ENCODE measurements around the gene TRA2B.

TRA2B gene

DNA sequence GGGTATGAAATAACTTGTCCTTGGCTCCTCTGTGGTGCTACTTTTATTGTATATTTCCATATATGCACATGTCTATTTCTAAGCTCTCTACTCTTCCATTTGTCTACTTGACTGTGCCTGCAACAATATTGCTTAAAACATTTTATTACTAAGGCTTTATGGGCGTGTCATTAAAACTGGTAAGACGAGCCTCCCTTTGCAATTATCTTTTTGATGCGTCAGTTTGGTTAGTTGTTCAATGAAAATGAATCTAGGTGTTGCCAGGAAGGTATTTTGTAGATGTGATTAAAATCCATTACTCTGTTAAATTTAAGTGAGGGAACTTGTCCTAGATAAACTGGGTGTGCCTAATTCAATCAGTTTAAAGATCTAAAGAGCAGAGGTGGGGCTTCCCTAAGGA is 12.9 kb upstream of the TRA2B start:
- DNase-seq (ENCODE audit: low spot score), result no peak

DNA sequence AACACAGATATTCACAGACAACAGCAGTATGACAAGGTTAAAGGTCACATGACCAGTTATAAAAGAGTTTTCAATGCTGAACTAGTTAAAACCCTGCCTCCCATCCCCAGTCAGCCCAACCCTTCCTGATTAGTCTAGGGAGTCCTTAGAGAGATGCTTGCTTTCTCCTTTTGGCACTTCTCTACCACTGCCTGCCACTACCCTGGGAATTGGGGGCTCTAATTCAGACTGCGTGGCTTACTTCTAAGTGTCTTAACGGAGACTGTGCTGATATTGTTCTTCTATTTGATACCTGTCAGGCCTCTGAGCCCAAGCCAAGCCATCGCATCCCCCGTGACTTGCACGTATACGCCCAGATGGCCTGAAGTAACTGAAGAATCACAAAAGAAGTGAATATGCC is 11.7 kb upstream of the TRA2B start:
- no peak for DNase-seq (ENCODE audit: low spot score)

DNA sequence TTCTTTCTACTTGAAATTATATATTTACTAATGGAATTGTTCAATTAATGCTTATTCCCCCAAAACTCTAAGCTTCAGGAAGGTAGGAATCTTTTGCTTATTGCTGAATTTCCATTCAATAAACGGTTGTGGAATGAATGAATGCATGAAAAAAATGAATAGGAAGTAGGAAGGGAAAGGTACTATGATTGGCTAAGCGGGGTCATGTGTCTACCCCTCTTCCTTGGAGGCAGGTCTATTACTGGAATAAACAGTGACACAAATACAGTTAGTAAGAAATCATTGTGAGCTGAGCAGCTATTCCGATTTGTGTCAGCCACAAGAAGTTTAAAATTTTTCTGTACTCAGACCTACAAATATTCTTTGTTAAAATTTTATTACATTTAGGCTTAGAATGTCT is 10.5 kb upstream of the TRA2B start:
- DNase-seq (ENCODE audit: low spot score), result no peak

DNA sequence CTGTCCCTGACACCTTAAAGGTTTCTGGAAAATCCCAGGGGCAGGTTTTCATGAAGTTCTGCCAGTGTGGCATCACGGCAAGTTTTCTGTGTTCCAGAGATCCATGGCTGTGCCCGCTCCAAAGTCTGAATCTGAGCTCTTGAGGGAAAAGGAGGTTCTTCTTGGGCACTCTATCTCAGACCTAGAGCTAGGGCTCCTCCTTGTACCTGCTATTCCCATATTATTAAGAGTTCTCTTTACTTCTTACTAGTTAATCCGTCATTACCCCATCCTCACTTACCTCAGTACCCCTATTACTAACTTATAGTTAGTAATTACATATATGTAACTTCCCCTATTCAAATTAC is 5.9 kb upstream of the TRA2B start:
- DNase-seq (ENCODE audit: low spot score), result no peak

DNA sequence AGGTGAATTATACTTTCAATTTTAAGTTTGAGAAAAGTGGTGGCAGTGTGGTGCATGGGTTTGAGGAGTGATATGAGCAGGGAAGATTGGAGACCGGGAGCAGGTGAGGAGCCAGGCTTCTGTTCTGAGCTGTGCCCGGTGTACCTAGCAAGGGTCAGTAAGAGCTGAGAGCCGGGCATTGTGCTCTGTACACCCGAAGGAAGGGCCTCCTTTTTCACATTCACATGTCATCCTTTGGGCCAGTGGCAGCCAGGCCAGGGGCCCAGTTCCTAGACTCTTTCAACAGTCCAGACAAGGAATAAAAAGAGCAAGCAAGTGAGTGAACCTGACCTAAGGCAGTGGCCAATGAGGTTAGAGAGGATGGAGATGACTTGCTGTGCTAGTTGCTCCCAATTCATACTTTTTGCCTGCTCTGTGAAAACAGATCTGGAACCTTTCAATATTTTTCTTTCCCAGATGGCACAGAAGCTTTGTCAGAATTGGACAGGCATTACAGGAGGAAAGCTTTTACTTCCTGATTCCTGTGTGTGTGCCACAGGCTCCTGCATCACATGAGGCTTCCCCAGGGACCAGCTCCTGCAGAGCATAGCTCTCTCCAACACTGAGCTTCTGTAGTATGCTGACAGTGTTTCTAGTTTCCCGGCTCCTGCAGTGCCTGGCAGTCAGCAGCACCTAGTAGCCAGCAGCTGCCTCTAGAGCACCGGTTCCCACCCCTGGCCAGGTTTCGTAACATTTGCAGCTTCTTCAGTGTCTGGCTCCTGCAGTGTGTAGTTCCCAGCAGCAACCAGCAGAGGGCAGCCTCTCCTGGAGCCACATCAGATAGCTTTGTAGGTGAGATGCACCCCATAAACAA is 5.3 kb upstream of the TRA2B start:
- peak; percentile 89 for DNase-seq (ENCODE audit: low spot score)

DNA sequence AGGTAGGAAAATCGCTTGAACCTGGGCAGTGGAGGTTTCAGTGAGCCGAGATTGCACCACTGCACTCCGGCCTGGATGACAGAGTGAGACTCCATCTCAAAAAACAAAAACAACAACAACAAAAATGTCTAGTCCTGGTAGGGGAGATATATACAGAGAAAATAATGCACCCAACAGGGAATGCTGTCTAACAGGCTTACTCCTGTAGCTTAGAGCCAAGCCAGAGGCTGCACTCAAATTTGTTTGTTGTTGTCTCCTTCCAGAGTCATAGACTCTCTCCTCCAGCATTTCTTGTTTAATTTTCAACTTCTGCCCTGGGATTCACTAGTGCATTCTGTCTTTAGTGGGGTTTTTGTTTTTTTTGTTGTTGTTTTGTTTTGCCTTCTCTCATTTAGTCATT is 4.6 kb upstream of the TRA2B start:
- DNase-seq (ENCODE audit: low spot score), result no peak

DNA sequence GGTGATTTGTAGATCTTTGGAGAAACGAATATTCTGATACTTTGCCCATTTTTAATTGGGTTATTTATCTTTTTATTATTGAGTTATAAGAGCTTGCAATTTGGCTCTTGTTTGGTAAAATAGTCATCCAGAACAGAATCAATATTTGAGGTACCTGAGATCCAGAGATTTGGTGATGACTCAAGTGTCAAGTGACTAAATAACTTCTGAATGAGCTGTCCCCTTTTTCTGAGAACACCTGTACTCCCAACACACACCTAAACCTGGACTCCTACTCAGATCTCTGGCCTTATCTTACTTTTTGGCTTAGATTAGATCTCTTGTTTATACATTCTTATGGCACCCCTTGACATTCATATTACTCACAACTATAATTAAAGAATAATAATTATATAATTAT is 3.1 kb upstream of the TRA2B start:
- DNase-seq (ENCODE audit: low spot score), result no peak

DNA sequence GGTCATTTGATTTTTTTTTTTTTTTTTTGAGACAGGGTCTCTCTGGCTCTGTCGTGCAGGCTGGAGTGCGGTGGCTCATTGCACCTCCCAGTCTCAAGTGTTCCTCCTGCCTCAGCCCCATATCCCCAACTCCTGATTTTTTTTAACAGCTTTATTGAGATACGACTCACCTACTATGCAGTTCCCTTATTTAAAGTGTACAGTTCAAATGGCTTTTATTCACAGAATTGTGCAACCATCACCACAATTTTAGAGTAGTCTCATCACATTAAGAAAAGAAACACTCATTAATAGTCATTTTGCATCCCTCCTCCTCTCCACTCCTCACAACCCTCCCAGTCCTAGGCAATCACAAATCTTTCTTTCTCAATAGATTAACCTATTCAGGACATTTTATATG is 1.9 kb upstream of the TRA2B start:
- DNase-seq (ENCODE audit: low spot score), result no peak

DNA sequence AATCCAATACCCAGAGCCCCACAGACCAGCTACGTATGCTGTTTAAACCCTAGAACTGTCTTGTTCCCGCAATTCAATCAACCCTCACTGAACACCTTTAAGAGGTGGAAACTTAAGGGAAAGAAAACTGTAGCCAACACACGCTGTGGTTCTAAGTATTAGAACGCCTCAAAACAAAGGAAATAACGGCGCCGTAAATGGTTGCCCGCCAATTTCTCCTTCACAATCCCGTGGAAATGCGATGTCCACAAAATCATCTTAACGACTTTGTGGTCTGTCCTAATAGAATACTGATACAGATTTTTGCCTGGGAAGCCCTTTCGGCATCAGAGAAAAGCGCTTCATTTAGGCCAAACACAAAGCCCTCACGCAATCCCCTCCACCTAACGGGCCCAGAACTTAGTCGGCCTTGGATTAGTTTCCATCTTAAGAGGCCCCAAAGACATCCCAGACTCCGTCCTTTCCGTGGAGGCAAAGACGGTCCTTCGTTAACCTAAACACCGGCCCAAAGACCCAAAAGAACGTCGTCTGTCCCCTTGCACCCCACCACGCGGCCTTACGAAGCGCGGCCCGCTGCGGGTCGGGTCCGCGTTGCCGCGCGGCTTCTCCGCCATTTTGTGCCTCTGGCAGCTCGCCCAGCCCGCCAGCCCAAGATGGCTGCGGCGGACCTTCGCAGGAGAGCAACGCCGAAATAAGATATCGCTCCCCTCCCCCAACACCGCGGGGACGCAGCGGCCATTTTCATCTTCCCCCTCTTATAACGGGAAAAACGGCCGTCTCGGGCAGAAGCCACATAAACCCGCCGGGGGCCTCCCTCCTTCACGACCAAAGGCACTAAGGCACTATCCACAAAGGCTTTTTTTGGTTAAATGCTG is 763 bp downstream of the TRA2B start:
- peak; percentile 89 for DNase-seq (ENCODE audit: low spot score)

DNA sequence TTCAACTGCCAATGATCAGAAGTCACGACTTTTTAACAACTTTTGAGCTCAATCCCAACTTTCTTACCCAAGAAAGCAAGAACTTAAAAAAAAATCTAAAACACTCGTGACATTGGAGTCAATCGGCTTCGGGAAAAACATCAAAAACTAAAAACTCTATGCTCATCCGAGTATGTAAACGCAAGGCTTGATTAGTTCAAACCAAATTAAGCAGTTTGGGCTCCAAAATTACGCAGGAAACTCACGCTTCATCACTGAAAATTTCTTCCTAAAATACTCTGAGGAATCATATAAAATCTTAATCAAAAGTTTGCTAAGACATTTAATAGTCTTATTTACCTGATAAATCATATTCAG is 1.6 kb downstream of the TRA2B start:
- peak; percentile 47 for DNase-seq (ENCODE audit: low spot score)

DNA sequence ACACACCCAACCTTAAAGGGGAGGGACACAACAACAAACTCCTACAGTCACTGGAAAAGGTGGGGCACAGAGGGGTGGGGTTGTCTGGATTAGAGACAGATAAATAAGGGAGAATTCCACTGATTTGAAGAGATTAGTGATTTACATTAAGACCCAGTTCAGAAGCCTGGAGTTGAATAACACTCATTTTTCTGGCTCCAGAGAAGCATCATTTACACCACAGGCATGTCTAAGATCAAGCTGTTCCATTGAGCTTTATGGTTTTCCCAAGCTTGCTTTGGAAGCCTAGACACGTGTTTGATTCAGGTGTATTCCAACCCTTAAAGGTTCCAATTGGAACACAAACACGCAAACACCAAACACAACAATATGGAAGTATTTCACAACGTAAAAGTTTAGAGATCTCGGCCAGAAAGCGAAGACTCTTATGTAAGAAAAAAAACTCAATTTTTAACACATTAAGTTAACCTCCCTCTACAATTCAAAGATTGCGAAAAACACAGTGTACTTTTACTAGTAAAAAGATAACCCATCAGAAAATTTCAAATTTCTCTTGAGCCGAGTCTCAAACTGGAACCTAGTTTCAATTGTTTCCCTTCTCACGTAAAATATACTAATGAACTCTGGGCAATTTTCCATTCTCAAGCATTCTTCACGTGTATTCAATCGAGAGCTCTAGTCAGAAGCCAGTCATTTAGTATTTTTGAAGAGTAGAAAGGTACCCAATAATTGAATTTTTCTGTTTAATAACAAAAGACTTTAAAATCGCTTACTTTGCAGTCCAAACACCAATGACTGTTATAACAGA is 2.1 kb downstream of the TRA2B start:
- peak; percentile 62 for DNase-seq (ENCODE audit: low spot score)

DNA sequence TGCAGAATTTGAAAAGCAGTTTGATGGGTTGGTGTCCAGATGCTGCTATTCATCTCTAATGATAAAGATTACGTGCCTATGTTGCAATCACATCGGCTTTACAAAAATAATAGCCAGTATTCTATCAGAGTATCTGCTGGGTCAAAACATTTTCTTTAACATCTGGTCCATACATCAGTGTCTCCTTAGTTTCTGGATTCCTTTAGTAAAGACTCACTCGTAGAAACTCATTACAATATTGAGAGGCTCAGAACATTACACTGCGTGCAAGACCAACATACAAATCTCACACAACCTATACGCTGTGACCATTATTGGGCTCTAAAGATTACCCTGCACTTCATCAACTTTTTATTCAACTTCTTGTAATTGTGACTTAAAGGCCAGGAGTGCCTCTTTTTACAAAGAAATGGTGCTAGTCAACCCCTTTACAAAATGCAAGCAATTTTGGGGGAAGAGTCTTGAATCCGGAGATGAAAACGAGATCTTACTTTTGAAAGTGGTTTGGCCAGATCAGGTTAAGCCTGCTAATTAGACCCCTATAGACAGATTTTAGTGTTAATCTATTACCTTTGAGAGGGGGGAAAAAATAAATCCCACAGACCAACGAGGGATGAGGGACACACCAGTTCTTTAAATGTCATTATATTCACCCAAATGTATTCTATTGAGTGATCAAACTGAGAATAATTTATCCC is 2.9 kb downstream of the TRA2B start:
- DNase-seq (ENCODE audit: low spot score), result peak; percentile 58

DNA sequence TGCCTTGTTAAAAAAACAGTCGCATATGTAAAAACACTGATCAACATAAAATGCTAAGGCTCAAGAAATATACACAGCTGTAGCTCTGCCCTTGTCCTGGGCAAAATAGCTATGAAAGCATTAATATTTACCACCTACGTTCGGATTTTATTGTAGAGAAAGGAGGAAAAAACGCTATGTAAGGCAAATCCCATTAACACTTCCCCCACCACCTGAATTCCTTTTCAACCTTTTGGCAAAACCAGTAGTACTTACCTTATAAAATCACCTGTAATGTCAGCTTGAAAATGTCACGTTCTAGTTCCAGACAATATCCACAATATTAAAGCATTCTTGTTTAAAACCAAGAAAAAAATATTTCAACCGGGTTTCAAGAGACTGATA is 3.6 kb downstream of the TRA2B start:
- DNase-seq (ENCODE audit: low spot score), result no peak

DNA sequence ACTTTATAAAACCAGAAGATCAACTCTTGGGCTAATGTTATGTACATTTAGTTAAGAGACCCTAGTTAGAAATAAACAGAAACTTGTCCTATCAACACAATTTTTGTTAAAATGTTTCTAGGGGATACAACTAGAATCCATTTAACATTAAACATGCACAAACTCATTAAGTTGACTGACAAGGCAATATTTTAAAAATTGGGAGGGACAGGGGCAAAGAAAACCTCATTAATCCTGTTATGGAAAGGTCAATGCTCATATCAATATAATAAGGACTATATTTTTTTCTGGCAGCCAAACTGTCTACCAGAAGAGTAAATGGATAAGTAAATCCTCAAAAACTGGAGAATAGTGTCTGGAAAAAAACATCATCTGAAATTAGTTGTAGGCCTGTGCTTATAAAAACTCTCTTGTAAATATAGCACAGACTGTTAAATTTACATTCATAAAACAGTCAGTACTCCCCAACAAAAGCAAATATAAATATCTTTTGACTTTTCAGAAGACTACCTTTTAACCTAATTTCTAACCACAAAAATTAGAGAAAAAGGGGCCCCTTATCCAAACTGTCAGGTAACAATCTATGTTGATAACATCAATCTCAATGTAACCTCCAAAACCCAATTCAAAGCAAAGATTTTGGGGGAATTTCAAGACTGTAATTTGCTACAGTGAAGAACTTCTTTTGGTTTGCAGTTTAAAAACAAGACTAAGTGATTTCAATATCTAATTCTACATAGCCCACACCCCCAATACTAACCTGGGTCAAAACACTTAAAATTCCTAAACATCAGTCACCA is 4.2 kb downstream of the TRA2B start:
- DNase-seq (ENCODE audit: low spot score), result peak; percentile 43

DNA sequence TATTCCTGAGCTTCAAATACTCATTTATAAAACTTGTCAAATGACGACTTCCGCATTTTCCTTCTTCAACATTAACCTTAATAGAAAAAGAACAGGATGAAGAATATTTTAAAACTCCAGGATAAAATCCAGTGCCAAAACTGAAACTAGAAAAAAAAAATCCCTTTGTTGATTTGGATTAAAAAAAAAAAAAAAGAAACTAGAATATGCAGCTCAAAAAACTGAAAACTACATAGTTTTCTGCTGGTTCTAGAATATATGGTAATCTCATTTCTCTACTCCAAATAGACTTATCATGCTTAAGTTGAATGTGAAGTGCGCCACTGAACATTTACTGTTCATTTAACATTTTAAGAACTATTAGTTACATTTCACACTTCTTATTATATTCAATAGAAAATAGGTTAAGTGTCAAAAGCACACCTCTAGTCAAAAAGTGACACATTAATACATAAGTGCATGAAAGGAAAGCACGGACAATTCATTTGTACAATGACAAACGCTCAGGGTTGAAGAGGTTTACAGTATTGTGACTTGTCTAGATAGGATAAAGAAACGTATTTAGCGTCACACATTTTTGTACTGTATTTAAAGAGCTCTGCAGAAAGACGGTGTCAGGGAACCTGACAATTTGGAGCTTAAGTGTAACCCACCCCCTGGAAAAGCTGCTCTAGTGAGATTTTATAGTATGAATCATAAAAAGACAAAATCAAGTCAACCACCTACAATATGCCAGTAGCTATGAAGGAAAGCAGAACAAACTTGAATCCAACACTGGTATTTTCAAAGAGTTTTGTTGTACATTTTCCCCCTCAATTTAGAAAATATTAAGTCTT is 5.8 kb downstream of the TRA2B start:
- DNase-seq (ENCODE audit: low spot score), result peak; percentile 52

DNA sequence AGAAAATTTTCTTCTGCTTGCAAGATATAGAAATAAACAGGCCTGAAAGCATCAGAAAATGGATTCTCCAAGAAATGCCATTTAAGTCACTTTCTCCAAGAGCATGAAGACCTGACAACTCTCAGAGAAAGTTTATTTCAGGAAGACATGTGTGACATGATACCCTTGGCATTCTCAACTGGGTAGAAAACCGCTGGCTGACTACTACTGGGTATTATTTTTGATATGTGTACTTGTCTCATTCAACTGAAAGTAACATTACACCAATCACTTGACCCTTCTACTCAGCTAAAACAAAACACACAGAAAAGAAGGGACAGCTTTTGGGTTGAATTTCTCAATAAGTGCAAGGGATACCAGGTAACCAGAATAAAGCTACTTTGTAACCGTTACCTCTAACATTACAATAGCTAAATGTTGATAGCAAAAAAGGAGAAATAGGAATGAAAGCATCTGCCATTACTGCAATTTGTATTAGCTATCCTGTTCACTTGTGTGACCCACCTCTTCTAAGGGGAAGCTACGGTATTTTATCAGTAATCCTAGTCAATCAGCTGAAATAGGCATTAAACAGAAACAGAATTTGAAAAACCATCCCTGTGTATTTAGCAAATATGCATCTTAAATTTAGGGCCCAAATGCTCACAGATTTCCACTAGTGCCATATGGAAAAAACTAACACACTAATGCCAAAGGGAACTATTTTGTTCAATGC is 7.3 kb downstream of the TRA2B start:
- no peak for DNase-seq (ENCODE audit: low spot score)

DNA sequence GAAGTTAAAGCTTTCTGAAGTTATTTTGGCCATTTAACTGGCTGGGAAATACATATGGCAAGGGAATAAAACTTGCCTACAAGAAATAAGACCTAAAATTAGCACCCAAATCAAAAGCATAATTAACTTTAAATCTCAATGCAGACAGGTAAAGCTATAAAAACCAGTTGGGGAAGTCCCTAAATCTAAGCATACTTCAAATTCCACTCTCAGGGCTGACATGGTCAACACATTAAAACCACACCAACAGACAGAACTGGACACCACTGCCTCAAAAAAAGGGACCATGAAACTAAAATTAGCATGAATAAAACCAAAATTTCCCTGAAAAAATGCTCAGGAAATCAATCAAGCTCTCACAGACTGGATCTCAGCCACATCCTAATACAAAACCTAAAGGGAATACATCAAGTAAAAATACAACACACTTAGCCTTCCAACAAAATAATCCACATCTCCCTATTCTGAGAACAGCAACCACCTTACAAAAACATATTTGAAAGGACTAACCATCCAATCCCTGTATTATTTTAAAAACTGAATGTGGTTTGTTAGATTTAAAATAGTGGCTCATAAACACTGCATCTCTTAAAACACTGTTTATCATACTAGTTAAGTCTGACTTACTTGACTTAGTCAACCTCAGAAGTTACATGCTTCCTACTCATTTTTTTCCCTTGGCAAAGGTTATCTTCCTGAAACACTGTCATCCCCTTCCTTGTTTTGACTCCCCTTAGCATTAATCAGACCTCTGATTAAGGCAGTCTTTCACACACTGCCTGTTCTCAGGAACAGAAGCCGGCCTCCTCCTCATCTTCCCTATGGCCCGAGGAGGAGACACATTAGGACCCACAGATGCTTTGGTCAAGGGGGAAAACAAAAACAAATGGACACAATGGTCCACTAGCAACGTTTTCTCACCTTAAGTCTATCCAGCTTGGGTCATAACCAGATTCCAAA is 8.3 kb downstream of the TRA2B start:
- DNase-seq (ENCODE audit: low spot score), result peak; percentile 61

DNA sequence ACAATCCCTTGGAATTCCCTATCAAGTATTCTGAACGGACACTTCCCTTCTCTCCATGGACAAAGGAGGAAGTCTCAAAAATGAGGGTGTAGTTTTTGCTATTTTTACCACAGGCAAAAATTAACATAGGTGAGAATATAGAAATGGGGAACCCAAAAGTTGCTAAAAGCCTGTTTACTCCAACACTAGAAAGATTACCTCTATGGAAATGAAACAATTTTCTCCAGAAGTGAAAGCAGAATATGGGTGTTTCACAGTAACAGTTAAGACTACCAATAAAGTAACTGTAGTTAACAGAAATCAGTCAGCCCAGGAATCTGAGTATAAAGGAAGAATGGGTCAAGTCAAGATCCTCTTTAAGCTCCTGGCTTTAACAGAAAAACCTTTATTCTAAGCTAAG is 9.3 kb downstream of the TRA2B start:
- no peak for DNase-seq (ENCODE audit: low spot score)
